GM23338 (cell line): ENCODE results near the gene KCTD13.

Experiments
- CREB1 ChIP-seq: fragments of 250-450 bp; sonication (Bioruptor Pico); IDR thresholded peaks from 2 replicates; pipeline ENCODE4 v1.5.0; 2020; ENCODE audit warnings: low read depth, mild to moderate bottlenecking, moderate library complexity
- EZH2 ChIP-seq: fragments of 200-600 bp; sonication (generic); IDR thresholded peaks from one replicate; pipeline ENCODE4 v1.8.0; 2017; ENCODE audit warnings: antibody characterized with exemption, mild to moderate bottlenecking, low read depth; ENCODE audit not compliant: unreplicated experiment
- POLR2AphosphoS5 ChIP-seq: IDR thresholded peaks from 2 replicates; pipeline ENCODE4 v1.6.1; 2016; ENCODE audit warnings: antibody characterized with exemption, low read depth
- ZNF331 ChIP-seq: fragments of 250-450 bp; sonication (Bioruptor Pico); IDR thresholded peaks from 2 replicates; pipeline ENCODE4 v1.5.0; 2020; ENCODE audit warnings: low read depth, mild to moderate bottlenecking, moderate library complexity
- TF ChIP-seq, protein P1 (sequence below), 2 experiments: fragments of 200-600 bp in 1 of 2; sonication (generic) in 1 of 2; conservative IDR thresholded peaks; 2 replicates each; pipeline versions ENCODE4 v1.5.1 to v1.6.1; 2016 to 2017; ENCODE audit warnings: antibody characterized with exemption in 2 of 2, low read depth in 2 of 2, mild to moderate bottlenecking in 2 of 2, moderate library complexity in 1 of 2
- TF ChIP-seq, protein P2 (sequence below): fragments of 250-450 bp; sonication (Bioruptor Pico); IDR thresholded peaks from 2 replicates; pipeline ENCODE4 v1.5.0; 2020; ENCODE audit warnings: mild to moderate bottlenecking, moderate library complexity
- TF ChIP-seq, protein P3 (sequence below): IDR thresholded peaks from one replicate; pipeline ENCODE4 v1.6.1; 2018; ENCODE audit warnings: antibody characterized with exemption; ENCODE audit not compliant: unreplicated experiment

DNA sequence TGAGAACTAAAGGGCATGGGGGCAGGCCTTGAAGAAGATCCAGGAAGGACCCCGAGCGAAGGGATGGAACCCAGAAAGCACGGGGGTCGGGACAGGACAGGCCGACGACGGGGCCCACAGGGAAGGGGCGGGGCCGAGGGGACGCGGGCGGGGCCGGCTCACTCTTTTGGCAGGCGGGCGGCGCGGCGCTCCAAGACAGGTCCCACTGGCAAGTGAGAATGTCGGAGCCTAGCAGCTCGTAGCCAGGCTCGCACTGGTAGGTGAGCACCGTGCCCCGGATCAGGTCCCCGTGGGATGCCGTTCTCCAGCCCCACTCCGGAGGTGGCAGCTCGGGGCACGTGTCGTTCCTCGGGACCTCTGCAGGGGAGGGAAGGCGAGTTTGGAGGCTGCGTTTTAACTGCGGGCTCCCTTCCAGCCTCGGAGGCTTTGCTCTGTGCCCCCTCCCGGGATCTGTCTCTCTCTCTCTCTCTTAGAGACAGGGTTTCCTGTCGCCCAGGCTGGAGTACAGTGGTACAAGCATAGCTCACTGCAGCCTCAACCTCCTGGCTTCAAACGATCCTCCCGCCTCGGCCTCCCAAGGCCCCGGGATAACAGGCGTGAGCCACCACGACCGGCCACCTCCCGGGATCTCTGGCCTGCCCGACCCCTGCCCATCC, 49.3 kb downstream of the KCTD13 start:
- TF ChIP-seq, protein P1, sequence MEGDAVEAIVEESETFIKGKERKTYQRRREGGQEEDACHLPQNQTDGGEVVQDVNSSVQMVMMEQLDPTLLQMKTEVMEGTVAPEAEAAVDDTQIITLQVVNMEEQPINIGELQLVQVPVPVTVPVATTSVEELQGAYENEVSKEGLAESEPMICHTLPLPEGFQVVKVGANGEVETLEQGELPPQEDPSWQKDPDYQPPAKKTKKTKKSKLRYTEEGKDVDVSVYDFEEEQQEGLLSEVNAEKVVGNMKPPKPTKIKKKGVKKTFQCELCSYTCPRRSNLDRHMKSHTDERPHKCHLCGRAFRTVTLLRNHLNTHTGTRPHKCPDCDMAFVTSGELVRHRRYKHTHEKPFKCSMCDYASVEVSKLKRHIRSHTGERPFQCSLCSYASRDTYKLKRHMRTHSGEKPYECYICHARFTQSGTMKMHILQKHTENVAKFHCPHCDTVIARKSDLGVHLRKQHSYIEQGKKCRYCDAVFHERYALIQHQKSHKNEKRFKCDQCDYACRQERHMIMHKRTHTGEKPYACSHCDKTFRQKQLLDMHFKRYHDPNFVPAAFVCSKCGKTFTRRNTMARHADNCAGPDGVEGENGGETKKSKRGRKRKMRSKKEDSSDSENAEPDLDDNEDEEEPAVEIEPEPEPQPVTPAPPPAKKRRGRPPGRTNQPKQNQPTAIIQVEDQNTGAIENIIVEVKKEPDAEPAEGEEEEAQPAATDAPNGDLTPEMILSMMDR (conservative IDR thresholded peaks at IDR 0.05; ENCODE audit: low read depth in 2 of 2), result no peak
- TF ChIP-seq EZH2 (no peak), POLR2AphosphoS5 (no peak), ZNF331 (CRISPR knock-in tag) (no peak), CREB1 (CRISPR knock-in tag) (no peak)
- TF ChIP-seq, protein P2, sequence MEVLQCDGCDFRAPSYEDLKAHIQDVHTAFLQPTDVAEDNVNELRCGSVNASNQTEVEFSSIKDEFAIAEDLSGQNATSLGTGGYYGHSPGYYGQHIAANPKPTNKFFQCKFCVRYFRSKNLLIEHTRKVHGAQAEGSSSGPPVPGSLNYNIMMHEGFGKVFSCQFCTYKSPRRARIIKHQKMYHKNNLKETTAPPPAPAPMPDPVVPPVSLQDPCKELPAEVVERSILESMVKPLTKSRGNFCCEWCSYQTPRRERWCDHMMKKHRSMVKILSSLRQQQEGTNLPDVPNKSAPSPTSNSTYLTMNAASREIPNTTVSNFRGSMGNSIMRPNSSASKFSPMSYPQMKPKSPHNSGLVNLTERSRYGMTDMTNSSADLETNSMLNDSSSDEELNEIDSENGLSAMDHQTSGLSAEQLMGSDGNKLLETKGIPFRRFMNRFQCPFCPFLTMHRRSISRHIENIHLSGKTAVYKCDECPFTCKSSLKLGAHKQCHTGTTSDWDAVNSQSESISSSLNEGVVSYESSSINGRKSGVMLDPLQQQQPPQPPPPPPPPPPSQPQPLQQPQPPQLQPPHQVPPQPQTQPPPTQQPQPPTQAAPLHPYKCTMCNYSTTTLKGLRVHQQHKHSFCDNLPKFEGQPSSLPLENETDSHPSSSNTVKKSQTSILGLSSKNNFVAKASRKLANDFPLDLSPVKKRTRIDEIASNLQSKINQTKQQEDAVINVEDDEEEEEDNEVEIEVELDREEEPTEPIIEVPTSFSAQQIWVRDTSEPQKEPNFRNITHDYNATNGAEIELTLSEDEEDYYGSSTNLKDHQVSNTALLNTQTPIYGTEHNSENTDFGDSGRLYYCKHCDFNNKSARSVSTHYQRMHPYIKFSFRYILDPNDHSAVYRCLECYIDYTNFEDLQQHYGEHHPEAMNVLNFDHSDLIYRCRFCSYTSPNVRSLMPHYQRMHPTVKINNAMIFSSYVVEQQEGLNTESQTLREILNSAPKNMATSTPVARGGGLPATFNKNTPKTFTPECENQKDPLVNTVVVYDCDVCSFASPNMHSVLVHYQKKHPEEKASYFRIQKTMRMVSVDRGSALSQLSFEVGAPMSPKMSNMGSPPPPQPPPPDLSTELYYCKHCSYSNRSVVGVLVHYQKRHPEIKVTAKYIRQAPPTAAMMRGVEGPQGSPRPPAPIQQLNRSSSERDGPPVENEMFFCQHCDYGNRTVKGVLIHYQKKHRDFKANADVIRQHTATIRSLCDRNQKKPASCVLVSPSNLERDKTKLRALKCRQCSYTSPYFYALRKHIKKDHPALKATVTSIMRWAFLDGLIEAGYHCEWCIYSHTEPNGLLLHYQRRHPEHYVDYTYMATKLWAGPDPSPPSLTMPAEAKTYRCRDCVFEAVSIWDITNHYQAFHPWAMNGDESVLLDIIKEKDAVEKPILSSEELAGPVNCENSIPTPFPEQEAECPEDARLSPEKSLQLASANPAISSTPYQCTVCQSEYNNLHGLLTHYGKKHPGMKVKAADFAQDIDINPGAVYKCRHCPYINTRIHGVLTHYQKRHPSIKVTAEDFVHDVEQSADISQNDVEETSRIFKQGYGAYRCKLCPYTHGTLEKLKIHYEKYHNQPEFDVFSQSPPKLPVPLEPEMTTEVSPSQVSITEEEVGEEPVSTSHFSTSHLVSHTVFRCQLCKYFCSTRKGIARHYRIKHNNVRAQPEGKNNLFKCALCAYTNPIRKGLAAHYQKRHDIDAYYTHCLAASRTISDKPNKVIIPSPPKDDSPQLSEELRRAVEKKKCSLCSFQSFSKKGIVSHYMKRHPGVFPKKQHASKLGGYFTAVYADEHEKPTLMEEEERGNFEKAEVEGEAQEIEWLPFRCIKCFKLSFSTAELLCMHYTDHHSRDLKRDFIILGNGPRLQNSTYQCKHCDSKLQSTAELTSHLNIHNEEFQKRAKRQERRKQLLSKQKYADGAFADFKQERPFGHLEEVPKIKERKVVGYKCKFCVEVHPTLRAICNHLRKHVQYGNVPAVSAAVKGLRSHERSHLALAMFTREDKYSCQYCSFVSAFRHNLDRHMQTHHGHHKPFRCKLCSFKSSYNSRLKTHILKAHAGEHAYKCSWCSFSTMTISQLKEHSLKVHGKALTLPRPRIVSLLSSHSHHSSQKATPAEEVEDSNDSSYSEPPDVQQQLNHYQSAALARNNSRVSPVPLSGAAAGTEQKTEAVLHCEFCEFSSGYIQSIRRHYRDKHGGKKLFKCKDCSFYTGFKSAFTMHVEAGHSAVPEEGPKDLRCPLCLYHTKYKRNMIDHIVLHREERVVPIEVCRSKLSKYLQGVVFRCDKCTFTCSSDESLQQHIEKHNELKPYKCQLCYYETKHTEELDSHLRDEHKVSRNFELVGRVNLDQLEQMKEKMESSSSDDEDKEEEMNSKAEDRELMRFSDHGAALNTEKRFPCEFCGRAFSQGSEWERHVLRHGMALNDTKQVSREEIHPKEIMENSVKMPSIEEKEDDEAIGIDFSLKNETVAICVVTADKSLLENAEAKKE (CRISPR knock-in tag), result no peak
- TF ChIP-seq, protein P3, sequence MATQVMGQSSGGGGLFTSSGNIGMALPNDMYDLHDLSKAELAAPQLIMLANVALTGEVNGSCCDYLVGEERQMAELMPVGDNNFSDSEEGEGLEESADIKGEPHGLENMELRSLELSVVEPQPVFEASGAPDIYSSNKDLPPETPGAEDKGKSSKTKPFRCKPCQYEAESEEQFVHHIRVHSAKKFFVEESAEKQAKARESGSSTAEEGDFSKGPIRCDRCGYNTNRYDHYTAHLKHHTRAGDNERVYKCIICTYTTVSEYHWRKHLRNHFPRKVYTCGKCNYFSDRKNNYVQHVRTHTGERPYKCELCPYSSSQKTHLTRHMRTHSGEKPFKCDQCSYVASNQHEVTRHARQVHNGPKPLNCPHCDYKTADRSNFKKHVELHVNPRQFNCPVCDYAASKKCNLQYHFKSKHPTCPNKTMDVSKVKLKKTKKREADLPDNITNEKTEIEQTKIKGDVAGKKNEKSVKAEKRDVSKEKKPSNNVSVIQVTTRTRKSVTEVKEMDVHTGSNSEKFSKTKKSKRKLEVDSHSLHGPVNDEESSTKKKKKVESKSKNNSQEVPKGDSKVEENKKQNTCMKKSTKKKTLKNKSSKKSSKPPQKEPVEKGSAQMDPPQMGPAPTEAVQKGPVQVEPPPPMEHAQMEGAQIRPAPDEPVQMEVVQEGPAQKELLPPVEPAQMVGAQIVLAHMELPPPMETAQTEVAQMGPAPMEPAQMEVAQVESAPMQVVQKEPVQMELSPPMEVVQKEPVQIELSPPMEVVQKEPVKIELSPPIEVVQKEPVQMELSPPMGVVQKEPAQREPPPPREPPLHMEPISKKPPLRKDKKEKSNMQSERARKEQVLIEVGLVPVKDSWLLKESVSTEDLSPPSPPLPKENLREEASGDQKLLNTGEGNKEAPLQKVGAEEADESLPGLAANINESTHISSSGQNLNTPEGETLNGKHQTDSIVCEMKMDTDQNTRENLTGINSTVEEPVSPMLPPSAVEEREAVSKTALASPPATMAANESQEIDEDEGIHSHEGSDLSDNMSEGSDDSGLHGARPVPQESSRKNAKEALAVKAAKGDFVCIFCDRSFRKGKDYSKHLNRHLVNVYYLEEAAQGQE, result no peak
